Stimulated activated CD4-positive, alpha-beta T cell treated with anti-CD3 and anti-CD28 coated beads, Interleukin-15, amount 100 ng/mL, for 1 hour (primary cell): ENCODE data around the gene MRTFA.
"Not testable (repeated sequence)": the region's sequence is repeated elsewhere in the genome, so short reads cannot be mapped to it uniquely, and the experiment has no call there.

Experiments
- DNase-seq, 2 donors: peaks; one replicate each; pipeline ENCODE4 v3.0.0-alpha.2; 2020; ENCODE audit warnings: low read depth in 1 of 2, low spot score in 1 of 2

Gene MRTFA

DNA sequence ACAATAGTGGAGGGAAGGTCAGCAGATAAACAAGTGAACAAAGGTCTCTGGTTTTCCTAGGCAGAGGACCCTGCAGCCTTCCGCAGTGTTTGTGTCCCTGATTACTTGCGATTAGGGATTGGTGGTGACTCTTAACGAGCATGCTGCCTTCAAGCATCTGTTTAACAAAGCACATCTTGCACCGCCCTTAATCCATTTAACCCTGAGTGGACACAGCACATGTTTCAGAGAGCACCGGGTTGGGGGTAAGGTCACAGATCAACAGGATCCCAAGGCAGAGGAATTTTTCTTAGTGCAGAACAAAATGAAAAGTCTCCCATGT is 136.1 kb downstream of the MRTFA start:
- DNase-seq, result not testable (repeated sequence)

DNA sequence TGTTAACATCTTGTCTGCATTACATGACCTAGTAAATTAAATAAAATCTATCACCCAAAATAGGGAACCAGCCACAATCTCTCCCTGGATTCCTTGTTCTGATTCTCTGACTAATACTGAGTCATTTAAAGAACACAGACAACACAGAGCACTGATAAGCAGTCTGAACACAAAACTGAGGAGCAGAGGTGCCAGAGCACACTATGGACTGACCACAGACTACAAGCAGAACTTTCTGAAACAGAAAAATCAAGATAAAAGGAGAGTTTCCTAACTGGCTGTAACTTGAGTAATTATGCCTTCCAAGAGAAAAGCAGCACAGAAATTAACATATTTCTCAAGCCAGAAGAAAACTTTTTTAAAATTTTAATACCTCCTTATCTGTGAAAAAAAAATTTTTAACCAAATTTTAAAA is 137.3 kb downstream of the MRTFA start:
- no peak for DNase-seq

DNA sequence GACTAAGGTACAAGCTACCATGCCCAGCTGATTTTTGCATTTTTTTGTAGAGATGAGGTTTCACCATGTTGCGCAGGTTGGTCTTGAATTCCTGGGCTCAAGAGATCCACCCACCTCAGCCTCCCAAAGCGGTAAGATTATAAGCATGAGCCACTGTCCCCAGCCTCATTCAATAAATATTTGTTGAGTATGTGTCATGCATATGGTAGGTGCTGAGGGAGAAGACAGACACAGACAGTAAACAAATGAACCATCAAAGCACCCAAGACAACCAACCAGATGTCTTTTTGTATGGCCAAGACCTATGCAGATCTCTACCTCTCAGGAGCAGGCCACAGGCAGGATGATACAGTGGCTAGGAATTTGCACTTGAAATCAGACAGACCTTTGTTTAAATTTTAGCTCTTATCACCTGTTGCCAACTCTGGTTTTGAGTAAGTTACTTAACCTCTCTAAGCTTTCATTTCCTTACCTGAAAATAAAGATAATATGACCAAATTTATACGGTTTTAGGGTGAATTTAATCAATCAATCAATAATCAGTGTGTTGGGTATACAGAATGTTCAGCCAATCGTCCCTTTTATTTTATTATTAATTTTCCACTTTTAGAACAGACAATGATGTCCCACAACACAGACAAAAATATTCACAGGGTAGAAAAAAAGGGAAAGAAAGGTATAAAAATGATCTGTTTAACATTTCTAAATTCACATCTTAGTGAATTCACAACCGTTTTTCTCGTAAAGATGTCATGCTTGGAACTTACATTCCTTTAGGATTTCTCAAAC is 137.9 kb downstream of the MRTFA start:
- DNase-seq, result no peak

DNA sequence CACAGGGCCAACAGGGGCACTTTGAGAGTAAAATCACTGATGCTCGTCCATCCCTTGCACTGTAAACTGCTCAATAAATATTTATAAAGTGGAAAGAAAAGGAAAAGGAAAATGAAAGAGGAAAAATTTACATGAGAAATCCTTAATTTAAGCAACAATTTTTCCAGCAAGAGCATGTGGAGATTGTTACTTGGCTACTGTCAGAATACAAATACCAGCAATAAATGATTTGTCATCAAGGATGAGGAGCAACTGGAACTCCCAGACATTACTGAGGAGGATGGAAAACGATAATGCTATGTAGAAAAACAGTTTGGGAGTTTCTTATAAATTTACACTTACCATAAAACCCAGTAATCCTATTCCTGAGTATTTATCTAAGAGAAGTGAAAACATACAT is 143.1 kb downstream of the MRTFA start:
- DNase-seq, result no peak

DNA sequence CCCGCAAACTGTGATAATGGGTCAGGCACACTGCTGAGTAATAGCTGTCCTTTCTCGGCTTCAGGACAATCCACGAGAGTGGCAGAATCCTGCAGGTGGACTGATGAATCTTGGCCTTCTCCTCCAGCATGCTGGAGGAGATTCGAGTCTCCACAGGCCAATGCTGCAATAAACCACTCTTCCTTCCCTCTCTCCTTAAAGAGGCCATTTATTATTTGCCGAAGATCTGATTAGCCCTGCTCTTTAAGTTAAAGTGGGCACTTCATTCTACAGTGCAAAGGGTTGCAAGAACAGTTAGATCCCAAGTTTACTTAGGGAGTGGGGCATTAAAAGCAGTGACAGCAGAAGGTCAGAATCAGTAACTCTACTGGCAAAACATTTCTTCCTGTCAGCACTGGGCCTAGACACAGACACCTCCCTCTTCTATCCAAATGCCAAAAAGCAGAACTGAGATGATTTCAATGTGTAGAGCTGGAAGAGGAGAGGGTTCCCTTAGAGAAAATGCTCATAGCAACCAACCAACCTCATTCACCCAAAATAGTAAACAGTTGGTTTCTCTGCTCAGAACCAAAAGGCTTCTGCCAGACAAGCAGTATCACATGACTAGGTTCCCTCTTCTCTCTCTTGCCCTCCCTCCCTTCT is 144.4 kb downstream of the MRTFA start:
- DNase-seq, result no peak

DNA sequence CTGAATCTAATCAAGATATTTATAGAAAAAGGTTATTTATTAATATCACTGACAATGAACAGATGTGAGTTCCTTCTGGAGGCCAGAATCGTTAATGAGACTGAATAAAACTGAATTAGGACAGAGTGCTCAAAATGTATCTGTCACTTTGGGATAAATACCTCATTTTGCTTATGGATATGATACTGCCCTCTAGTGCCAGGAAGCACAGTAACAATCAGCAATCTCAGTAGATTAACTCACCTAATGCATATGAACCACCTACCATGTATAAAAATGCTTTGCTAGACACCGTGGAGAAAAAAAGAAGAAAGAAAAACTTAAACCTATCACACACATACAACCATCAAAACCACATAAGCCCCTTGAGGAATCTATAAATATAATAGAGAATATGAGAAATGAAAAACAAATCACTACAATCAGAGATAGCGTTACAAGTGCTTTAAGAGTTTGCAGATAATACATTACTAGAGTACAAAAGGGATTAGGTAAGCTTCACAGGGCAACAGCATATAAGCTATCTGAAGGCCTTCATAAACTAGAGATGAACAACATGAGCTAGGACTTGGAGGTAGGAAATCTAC is 148.8 kb downstream of the MRTFA start:
- DNase-seq, result no peak

DNA sequence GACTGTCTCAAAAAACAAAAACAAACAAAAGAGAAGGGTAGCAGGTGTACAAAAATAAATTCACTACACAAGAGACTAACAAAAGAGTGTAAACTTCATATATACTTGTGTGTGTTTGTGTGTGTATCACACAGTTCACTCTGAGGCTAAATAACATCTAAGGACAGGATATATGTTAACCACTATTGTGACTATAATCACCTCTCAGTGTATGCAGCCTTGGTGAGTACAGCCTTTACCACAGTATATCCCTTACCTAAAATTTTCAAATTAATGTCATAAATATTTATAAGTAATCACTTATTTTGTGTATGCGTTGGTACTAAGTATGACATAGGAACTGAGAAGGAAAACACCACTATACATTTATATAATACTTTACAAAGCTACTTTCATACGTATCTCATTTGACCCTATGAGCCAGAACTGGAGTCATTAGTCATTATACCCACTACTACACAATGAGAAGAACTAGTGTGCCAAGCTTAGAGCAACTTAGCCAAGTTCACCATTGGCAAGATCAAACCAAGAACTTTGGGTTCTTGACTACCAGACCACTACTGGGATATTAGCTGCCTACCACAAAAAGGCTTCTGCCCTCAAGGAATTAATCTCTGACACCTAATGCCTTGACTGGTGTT is 149.4 kb downstream of the MRTFA start:
- DNase-seq, result no peak

DNA sequence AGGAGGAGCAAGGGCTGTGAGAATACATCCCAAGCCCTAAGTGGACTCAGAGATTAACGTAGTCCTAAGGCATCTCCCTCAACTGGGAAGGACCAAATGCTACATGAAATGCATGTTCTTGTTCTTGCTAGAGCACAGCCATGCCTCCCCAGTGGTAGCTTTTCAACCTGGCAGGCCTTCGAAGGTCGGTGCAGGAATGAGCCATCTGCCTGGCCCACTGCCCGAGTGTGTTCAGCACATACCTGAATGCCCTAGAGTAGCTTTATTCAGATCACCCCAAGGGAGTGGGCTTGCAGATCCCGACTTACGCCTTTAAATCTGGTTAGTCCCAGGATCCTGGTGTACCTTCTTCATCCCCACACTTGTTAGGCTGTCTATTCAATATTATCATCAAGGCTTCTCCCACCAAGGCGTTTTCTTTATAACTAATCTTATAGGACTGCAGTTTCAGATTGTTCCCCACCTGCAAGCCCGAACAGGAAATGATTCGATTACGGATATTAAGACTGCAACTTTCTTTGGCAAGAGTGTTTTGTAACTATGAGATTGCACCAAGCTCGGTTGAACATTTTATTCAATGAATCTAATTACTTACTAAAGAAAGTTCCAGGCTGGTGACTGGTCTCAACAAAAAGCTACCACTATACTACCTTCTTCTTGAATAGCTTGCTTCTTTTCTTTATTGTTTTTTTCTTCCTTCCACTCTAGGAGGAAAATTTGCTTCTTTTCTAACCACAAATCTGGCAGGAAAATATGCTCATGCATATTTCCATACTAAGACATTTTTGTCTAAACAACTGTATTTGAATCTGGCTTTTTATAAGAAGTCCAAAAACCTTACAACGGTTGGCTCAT is 150.5 kb downstream of the MRTFA start:
- DNase-seq, result no peak

DNA sequence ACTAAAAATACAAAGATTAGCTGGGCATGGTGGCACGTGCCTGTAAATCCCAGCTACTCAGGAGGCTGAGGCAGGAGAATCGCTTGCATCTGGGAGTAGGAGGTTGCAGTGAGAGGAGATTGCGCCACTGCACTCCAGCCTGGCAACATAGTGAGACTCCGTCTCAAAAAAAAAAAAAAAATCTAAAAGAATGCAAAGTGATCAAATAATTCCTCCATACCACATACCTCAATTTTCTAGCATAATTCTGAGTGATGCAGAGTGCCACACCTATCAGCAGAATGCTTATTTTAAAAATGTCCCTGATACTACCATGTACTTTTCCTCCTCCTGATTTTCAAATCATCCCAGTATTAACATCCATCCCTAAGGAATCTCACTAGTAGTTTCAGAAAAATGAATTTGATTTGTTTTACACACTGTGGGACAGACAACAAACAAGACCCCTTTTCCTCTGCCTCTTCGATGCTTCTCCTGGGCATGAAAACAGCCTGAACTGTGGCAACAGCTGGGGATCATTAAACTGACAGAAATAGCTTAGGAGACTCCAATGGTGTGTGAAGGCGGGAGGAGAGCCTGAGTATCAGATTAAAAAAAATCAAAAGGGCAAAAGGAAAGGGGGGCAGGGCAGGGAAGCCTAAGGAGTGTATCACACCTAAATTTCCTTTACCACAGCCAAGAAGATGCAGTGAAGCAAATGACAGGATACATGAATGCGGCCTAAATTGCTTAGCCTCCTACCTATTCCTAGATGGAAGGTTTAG is 151.4 kb downstream of the MRTFA start:
- DNase-seq, result no peak

DNA sequence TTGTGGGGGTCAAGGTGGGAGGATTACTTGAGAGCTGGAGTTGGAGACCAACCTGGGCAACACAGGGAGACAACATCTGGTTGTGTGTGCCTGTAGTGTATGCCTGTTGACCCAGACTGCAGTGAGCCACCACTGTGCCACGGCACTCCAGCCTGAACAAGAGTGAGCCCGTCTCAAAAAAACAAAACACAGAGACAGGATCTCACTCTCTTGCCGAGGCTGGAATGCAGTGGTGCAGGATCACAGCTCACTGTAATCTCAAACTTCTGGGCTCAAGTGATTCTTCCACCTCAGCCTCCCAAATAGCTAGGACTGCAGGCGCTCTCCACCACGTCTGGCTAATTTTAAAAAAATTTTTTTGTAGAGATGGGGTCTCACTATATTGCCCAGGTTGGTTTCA is 153.6 kb downstream of the MRTFA start:
- DNase-seq, result no peak

DNA sequence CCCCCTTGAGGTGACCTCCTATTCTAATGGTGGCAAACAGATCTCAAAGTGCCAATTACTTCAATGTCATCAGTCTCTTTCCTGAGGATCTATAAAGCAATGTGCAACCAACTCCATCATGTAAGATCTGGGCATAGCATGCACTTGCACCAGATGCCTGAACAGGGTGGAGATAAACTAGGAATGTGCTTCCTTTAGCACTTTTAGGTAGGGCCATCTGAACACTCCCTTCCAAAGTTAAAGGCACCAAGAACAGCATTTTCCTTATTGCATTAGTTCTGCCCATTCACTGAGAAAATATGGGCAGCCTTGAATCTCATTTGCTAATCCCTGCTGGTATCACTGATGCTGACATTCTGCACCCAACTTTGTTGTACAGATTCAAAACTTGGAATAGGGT is 154.1 kb downstream of the MRTFA start:
- no peak for DNase-seq

DNA sequence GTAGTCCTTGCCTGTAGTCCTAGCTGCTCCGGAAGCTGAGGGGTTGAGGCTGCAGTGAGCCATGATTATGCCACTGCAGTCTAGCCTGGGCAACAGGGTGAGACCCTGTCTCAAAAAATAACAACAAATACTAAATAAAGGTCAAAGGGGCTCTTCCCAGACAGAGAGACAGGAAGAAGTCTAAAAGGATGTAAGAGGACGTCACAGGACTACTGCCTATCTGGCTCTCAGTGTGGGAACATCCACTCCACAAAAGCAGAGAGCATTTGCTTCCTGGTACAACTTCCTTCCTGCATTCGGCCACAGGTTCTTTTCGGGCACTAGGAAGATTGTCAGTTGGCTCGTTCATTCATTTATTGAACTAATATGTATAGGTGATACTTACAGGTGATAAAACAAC is 155.5 kb downstream of the MRTFA start:
- no peak for DNase-seq

DNA sequence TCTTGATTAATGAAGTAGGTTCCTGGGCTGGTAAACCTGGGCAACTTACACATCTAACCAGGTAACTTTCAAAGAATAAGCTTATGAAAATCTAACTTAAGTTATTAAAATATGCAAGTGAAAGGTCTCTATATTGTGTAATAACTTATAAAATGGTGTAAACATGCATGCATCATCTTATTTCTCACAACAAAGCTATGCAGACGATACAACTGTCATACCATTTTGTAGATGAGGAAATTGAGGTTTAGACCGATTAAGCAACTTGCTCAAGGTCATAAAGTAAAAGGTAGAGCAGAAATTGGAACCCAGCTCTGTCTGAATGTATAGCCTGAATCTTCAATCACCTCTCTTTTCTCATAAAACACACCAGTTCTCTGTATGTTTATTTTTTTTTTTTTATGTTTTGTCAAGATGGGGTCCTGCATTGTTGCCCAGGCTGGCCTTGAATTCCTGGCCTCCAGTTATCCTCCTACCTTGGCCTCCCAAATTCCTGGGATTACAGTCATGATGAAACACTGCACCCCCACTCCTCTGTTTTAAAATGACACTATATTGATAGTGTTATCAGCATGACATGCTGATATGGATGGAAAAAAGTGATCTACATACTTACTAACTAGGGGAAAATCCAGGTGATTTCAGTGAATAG is 156.5 kb downstream of the MRTFA start:
- DNase-seq, result no peak

DNA sequence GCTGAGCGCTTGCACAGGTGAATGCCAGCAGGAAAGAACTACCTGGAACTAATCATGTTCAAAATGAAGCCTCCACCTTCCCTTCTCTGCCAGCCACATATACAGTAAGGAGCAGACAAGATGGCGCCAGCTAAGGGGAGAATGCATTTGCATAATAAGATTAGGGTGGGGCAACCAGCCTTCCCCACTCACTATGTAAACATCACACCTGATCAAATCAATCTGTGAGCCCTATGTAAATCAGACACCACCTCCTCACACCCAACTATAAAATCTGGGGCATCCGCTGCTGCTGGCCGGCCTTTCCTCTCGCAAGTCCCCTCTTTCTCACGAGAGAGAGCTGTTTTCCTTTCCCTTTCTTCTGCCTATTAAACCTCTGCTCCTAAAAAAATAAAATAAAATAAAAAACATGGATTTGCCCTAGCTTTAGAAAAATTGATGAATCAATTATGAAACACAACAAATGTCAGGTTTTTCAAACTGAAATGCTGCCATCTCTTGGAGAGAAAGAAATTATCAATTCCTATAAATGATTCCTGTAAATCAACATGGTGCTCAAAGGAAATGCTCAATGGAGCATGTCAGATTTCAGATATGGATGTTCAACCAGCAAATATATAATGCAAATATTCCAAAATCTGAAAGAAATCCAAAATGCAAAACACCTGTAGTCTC is 157.3 kb downstream of the MRTFA start:
- no peak for DNase-seq

DNA sequence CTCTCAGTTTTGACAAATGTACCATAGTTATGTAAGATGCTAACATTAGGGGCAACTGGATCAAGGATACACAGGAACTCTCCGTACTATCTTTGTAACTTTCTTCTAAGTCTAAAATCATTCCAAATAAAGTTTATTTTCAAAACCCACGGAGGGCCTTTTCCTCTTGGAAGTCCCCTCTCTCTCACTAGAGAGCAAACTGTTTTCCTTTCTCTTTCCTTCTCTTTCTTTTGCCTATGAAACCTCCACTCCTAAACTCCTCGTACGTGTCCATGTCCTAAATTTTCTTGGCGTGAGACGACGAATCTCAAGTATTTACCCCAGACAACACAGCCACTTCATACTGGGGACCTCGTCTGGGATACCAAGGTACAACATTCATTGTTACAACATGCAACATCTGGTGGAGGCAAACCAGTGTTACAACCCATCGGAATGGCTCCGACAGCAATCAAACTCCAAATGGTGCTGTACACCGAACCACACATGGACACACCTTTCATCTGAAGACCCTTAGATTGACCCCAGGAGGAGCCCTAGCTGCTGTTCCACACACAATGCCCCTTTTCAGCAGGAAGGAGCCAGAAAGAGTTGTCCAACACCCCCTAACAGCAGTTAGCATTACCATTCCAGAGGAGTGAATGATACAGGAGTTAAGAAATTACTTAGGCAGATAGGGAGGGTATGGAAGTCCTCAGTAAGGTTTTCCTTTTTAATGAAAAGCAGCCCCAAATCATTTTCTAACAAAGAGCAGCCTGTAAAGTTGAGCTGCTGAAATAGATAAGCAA is 158.0 kb downstream of the MRTFA start:
- DNase-seq, result no peak

DNA sequence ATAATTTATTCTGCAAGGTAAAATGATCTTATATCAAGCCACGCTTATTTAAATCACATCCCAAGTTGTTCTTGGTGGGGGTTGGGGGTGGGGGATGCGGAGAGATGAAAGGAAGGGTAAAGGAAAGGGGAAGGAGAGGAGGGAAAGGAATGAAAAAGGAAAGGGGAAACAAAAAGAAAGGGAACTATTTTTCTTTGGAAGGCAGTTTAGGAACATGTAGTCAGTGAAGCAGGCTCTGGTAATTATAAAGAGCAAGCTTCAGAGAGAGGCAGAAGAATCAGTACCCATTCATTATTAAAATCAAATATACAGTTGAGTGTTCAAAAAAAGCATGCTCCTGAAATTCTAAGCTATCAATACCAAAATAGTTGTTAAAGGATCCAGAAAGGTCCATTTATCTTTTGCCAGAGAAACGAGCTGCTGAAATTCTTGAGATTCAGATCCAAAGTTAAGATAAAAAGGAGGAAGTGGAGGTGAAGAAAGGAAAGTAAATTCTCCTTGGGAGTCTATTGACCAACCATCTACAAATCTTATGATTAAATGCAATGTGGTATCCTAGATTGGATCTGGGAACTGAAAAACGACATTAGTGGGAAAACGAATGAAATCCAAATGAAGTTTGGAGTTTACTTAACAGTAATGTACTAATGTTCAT is 158.7 kb downstream of the MRTFA start:
- no peak for DNase-seq

DNA sequence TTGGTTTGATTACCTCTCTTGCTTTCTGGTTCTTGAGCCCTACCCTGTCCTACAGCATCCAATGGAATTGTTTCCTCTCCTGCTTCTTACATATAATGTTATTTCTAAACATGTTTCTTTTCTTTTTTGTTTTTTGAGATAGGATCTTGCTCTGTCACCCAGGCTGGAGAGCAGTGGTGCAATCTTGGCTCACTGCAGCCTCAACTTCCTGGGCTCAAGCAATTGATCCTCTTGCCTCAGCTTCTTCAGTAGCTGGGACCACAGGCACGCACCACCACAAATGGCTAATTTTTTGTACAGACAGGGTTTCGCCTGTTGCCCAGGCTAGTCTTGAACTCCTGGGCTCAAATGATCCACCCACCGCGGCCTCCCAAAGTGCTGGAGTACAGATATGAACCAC is 160.2 kb downstream of the MRTFA start:
- DNase-seq, result no peak

DNA sequence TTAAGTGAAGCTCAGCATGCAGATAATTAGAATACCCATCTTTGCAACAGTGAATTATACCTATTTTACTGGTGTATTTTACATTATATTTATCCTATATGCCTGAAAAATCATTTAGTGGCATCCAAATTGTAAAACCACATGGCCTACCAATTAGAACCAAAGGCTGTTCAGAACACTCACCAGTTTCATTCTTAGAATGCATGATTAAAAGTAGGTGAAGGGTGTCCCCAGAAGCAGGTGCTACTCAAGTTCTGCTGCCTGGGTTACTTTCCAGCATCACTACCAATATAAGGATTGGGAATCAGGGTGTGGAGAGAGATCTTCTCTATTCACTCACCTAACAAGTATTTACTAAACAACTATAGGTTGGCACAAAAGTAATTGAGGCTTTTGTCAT is 162.8 kb downstream of the MRTFA start:
- no peak for DNase-seq
